Measurements from ENCODE around the gene MOAP1.
"Not testable (repeated sequence)": the region's sequence is repeated elsewhere in the genome, so short reads cannot be mapped to it uniquely, and the experiment has no call there.

The MOAP1 gene

GRCh38 chr14:93142854-93143652, 41.6 kb downstream of the MOAP1 start:
- no peak for DNase-seq

GRCh38 chr14:93137864-93138263, 46.8 kb downstream of the MOAP1 start:
- DNase-seq, result no peak

GRCh38 chr14:93136508-93136907, 48.2 kb downstream of the MOAP1 start:
- DNase-seq, result not testable (repeated sequence)

GRCh38 chr14:93136009-93136408, 48.7 kb downstream of the MOAP1 start:
- no peak for DNase-seq

- DNase-seq, result no peak
Observed at GRCh38 chr14:93135399-93135798, 49.3 kb downstream of the MOAP1 start.

GRCh38 chr14:93133464-93133863, 51.2 kb downstream of the MOAP1 start:
- no peak for DNase-seq

- DNase-seq, result no peak
Observed at GRCh38 chr14:93132472-93133065, 52.1 kb downstream of the MOAP1 start.

All from amniotic stem cell (primary cell).